Panc1 (cell line): ENCODE measurements around the gene KRT8. TPM values are rescaled to one million over a fixed set of nuclear protein-coding genes. Genes with fewer than 3 reads are reported as not detected.
A peak's percentile ranks its signal among the peaks of the same experiment; 100 is the strongest.

Source experiments
- ATAC-seq: fragments of 200-7000 bp; cut with Tn5 transposase; 2 replicates; pipeline ENCODE4 v1.9.1; 2020; ENCODE audit warnings: mild to moderate bottlenecking, moderate library complexity
- BruUV-seq: library from RNA; stranded (reverse); fragments of 400-500 nt; replicated peaks from 2 replicates; lab custom pipeline; 2021; lab: Mats Ljungman, UMichigan
- CTCF ChIA-PET: fragments of 300-600 bp; sonication (Branson Sonifier 250); formaldehyde crosslinking; loops from one replicate; lab custom pipeline; 2022; ENCODE audit warnings: antibody characterized with exemption; lab: Charles Lee
- POLR2A ChIA-PET: fragments of 300-600 bp; sonication (Branson Sonifier 250); formaldehyde crosslinking; loops from one replicate; lab custom pipeline; 2022; ENCODE audit warnings: antibody characterized with exemption; lab: Charles Lee
- DNase-seq: peaks from one replicate; pipeline ENCODE4 v3.0.0-alpha.2; 2010; ENCODE audit warnings: low read depth, low spot score
- H3K27ac ChIP-seq: 2 replicates; pipeline ENCODE4 v1.5.1; 2011; ENCODE audit warnings: mild to moderate bottlenecking, low read length, inconsistent platforms
- H3K27me3 ChIP-seq: fragments of 200-500 bp; sonication (Bioruptor generic); 2 replicates; pipeline ENCODE4 v1.6.0; 2014; ENCODE audit warnings: low read length, inconsistent platforms; ENCODE audit not compliant: control insufficient read depth, insufficient read depth
- H3K36me3 ChIP-seq: fragments of 200-500 bp; sonication (Bioruptor generic); 2 replicates; pipeline ENCODE4 v1.5.1; 2014; ENCODE audit warnings: inconsistent platforms, mild to moderate bottlenecking, low read length, moderate library complexity; ENCODE audit not compliant: control insufficient read depth, insufficient read depth
- H3K4me1 ChIP-seq: 2 replicates; pipeline ENCODE4 v1.5.1; 2011; ENCODE audit warnings: inconsistent platforms, mild to moderate bottlenecking, low read length, moderate library complexity; ENCODE audit not compliant: control insufficient read depth, insufficient read depth
- H3K4me3 ChIP-seq, 2 experiments: 2 replicates each; pipeline ENCODE4 v1.5.1; 2011 to 2012; ENCODE audit warnings: low read depth in 2 of 2, low read length in 2 of 2, mild to moderate bottlenecking in 2 of 2, inconsistent platforms in 1 of 2, moderate library complexity in 1 of 2
- H3K9me3 ChIP-seq: fragments of 200-500 bp; sonication (Bioruptor generic); 2 replicates; pipeline ENCODE4 v1.5.1; 2014; ENCODE audit warnings: low read depth, mild to moderate bottlenecking, inconsistent platforms, low read length, moderate library complexity; ENCODE audit not compliant: control insufficient read depth, insufficient read depth
- CTCF ChIP-seq: fragments of 450-650 bp; IDR thresholded peaks from 2 replicates; pipeline ENCODE4 v1.5.1; 2017; ENCODE audit warnings: mild to moderate bottlenecking
- POLR2AphosphoS5 ChIP-seq: IDR thresholded peaks from 2 replicates; pipeline ENCODE4 v1.6.1; 2012; ENCODE audit warnings: mild to moderate bottlenecking, low read depth, low read length, moderate library complexity
- REST ChIP-seq, 2 experiments: IDR thresholded peaks; 2 replicates each; pipeline ENCODE4 v1.6.1; 2011 to 2012; ENCODE audit warnings: low read depth in 2 of 2, control low read depth in 1 of 2, low read length in 1 of 2, mild to moderate bottlenecking in 1 of 2, moderate library complexity in 1 of 2; ENCODE audit not compliant: insufficient read depth in 1 of 2
- SIN3A ChIP-seq: IDR thresholded peaks from 2 replicates; pipeline ENCODE4 v1.6.1; 2012; ENCODE audit warnings: low read depth, mild to moderate bottlenecking, low read length, moderate library complexity, borderline replicate concordance; ENCODE audit not compliant: insufficient read depth
- TCF7L2 ChIP-seq: IDR thresholded peaks from 2 replicates; pipeline ENCODE4 v1.6.1; 2011; ENCODE audit warnings: mild to moderate bottlenecking, low read depth, low read length, inconsistent platforms
- in situ Hi-C: cut with HindIII; loops from 2 replicates; pipeline ENCODE4 v1.10.0; 2016; ENCODE audit warnings: low sequenced_read_pairs, low pct_unique_long_range_greater_than_20kb
- intact Hi-C: fragments of 100-400 bp; cut with micrococcal nuclease; formaldehyde crosslinking; loops from one replicate; pipeline ENCODE4 v1.10.0; 2022; ENCODE audit not compliant: unreplicated experiment
- total RNA-seq: library from RNA; stranded (reverse); gene quantifications from one replicate; pipeline ENCODE4 v1.2.1, GENCODE V29; 2021; ENCODE audit not compliant: unreplicated experiment

Gene KRT8
- total RNA-seq, 1 experiment from 2014 or later = 6,125 TPM

GRCh38 chr12:52947738-52948423, 43.0 kb upstream of the KRT8 start:
- H3K27me3 ChIP-seq = no peaks in the 10 kb centered on the region
- peak overlapping the region; percentile 98 for H3K27ac ChIP-seq
- H3K4me3 ChIP-seq = peak overlapping the region; percentile 81 to 100
- DNase-seq (no peak), ATAC-seq (no peak)
- ChIA-PET POLR2A (interaction anchor here (0.7 to 1.8 kb wide), 5 partner anchors 12 to 701 kb away, joined by 4 to 14 read pairs (median 8); partner anchors contain the start of gene KRT8), CTCF (no interaction called here)
- no peaks in the 10 kb centered on the region for H3K9me3 ChIP-seq
- TF ChIP-seq POLR2AphosphoS5 (0 out of 2 replicates have a peak, but pooled peaks have one; percentile 24), CTCF (no peak)
- H3K36me3 ChIP-seq = peaks cover 10% of the 10 kb centered on the region; the same call in 1 of the 2 replicates
- BruUV-seq = no TSS peak
- H3K4me1 ChIP-seq = peaks cover 59% of the 10 kb centered on the region
- in situ Hi-C loops (no loop called here), intact Hi-C loops (no loop called here)

- Histone ChIP-seq H3K9me3 (no peaks in the 10 kb centered on the region), H3K4me1 (peaks cover 59% of the 10 kb centered on the region), H3K36me3 (peaks cover 10% of the 10 kb centered on the region; the same call in 1 of the 2 replicates), H3K27me3 (no peaks in the 10 kb centered on the region), H3K4me3 (peak overlapping the region in 1 of 2 experiments; percentile 3; a peak in 1 of 4 replicates), H3K27ac (peak overlapping the region; percentile 98)
- in situ Hi-C loops (no loop called here), intact Hi-C loops (no loop called here)
- ChIA-PET CTCF (interaction anchor here (1.9 kb wide), 1 partner anchor 42 kb away, joined by 6 read pairs; the partner anchor contains the start of gene KRT8), POLR2A (interaction anchor here (0.5 to 2.8 kb wide), 4 partner anchors 11 to 42 kb away, joined by 3 to 14 read pairs (median 8); partner anchors contain the start of gene KRT8)
- DNase-seq (no peak), ATAC-seq (no peak)
- BruUV-seq = no TSS peak
- TF ChIP-seq TCF7L2 (no peak), CTCF (no peak), POLR2AphosphoS5 (no peak), REST (IDR thresholded peaks at IDR 0.05; ENCODE audit: insufficient read depth in 1 of 2, low read depth in 2 of 2, low read length in 1 of 2) (no peak), SIN3A (no peak)
Observed at GRCh38 chr12:52946797-52947547, 42.1 kb upstream of the KRT8 start.
